ENCODE measurements around the gene MKLN1.
"Not testable (repeated sequence)": the region's sequence is repeated elsewhere in the genome, so short reads cannot be mapped to it uniquely, and the experiment has no call there.

MKLN1 gene

DNA sequence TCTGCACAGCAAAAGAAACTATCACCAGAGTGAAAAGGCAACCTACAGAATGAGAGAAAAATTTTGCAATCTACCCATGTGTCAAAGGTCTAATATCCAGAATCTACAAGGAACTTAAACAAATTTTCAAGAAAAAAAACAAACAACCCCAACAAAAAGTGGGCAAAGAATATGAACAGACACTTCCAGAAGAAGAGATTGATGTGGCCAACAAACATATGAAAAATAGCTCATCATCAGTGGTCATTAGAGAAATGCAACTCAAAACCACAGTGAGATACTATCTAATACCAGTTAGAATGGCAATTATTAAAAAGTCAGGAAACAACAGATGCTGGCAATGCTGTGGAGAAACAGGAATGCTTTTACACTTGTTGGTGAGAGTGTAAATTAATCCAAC is 7.1 kb upstream of the MKLN1 start:
- DNase-seq, result no peak

- no peak for DNase-seq
These were observed 6.0 kb upstream of the MKLN1 start for GRCh38 chr7:131321656-131322055.

- DNase-seq, result no peak
These were observed 5.6 kb upstream of the MKLN1 start for GRCh38 chr7:131322061-131322460.

DNA sequence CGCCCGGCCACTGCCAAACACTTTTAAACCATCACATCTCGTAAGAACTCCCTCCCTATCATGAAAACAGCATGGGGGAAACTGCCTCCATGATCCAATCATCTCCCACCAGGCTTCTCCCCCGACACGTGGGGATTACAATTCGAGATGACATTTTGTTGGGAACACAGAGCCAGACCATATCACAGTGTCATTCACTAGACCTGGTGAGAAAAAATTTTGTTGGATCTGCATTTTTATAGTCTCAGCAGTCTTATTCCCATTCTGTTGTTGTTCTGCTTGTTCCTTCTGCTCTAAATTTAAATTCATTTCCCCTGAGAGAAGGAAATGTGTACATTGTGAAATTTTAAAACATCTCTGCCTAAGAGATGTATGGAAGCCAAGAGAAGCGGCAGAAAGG is 4.8 kb upstream of the MKLN1 start:
- DNase-seq, result no peak

DNA sequence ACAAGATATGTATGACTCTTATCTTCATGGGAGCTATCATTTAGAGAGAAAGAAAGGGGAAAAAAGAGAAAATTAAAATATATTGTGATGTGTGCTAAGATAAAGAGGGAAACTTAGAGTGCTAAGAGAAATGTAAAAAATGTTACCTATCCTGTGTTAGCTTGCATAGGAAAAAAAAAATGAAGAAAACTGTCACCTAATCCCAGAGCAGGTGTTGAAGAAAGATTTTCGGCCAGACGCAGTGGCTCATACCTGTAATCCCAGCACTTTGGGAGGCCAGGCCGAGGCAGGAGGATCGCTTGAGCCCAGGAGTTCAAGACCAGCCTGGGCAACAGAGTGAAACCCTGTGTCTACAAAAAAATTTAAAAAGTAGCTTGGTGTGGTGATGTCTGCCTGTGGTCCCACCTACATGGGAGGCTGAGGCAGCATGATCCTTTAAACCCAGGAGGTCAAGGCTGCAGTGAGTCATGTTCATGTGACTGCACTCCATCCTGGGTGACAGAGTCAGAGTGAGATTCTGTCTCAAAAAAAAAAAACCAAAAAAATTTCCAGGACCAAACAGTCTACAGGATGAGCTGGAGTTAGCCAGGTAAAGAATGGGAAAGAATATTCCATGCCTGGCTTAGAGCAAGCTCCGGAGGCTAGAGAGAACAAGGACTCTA is 2.4 kb upstream of the MKLN1 start:
- no peak for DNase-seq

DNA sequence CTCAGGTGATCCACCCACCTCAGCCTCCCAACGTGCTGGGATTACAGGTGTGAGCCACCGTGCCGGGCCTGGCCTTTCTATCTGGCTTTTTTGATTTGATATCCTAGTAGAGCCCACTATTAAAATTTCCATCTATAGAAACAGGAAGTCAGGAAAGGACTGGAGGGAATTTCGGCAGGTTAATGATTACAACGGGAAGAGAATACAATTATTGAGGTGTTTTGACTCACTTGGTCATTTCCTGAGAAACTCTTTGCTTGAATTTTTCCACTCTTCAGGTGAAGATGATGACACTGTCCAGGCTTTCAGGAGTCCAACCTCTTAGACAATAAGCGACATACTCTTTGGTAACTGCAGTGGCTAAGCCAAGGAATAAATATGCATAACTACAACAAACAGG is 1.1 kb upstream of the MKLN1 start:
- DNase-seq, result no peak

DNA sequence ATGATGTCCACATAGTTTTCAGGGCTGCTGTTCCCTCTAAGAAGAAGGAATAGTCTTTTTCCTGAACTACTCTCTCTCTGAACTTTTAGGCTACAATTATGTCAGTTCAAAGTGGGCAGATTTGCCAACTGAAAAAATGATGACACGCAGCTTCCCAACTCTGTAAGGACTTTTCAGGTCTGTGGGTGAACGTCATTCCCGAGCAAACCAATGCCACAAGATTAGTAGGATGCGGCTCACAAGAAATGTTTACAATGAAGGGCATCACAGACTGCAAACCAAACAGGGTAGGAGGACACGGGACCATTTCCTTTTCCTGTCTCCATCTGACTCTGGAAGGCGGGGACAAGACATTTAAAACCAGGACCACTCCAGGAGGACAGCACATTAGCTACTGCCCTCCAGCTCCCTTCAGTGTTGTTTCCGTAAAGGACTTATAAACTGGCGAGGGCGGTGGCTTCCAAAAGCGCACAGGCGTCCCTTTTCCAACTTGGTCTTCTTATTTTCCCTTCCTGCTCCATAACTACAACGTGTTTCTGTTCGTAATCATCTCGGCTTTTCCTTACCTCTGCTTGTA is 539 bp upstream of the MKLN1 start:
- peak in 1 of 2 donors; percentile 15 for DNase-seq

DNA sequence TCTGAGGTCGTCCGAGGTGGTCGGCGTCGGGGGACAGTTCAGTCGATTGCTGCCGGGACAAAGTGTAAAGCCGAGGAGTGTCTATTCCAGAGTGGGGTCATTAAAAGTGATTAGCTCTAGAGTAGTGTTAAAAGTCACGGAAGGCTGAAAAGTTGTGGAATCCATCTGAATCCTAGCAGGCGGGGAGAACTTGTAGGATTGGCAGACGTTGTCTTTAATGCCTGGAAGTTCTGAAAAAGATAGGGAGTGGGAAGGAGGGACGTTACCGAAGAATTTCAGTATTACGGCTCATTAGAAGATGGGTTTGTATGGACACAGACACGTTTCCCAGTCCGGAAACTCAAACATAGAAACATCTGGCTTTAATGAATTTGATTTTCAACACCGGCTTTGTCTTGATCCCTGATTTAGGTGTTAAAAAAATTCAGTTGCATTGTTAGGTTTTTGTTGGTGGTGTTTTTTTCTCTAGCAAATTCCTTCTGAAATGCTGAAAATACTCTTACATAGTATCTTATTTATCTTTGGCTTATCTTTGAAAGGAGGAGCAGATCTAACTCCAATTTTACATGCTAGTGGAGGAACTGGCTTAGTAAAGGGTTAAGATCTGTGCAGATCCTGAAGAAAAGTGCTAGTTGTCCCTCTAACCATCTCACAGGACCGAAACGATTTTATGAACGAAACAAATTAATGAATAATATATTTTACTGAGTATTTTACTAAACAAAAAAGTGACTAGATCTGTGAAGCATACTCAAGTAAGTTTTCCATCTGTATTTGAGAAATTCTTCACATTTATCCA is 900 bp downstream of the MKLN1 start:
- no peak for DNase-seq

GRCh38 chr7:131329176-131329570 is 1.5 kb downstream of the MKLN1 start:
- no peak for DNase-seq

GRCh38 chr7:131330299-131330698 is 2.6 kb downstream of the MKLN1 start:
- DNase-seq, result no peak

DNA sequence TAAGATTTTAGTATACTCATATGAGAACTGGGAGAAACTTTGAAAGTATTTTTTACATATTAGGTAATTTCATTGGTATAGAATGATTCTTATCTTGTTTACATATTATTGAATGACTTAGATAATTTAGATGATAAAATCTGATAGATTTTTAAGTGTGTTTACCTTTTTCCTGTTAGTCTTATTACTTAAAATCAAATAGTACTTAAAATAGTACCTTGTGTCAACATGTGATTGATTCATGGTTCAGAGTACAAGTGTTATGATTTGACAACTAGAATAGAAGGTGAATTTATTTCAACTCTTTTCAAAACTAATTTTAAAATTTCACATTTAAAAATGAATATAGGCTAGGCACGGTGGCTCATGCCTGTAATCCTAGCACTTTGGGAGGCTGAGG is 4.1 kb downstream of the MKLN1 start:
- DNase-seq, result no peak

GRCh38 chr7:131332729-131333128 is 5.1 kb downstream of the MKLN1 start:
- DNase-seq, result not testable (repeated sequence)

- DNase-seq, result no peak
These were observed 8.1 kb downstream of the MKLN1 start for GRCh38 chr7:131335639-131336381.

DNA sequence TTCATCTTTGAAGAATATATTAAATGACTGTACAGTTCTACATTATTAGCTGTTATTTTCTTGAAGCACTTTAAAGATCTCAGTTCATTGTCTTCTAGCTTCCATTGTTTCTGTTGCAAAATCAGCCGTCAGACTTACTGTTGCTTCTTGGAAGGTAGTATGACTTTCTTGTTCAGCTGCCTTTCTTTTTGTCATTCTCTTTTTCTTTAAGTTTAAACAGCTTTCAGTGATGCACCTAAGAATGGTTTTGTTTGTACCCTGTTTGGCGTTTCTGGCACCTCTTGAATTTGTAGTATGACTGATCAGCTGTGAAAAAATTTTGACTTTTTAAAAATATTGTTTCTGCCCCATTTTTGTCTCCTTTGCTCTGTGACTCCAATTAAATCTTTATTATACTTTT is 9.3 kb downstream of the MKLN1 start:
- no peak for DNase-seq

GRCh38 chr7:131338173-131338572 is 10.5 kb downstream of the MKLN1 start:
- DNase-seq, result no peak

GRCh38 chr7:131338691-131339390 is 11.2 kb downstream of the MKLN1 start:
- DNase-seq, result no peak

- no peak for DNase-seq
These were observed 14.0 kb downstream of the MKLN1 start for GRCh38 chr7:131341690-131342089.

DNA sequence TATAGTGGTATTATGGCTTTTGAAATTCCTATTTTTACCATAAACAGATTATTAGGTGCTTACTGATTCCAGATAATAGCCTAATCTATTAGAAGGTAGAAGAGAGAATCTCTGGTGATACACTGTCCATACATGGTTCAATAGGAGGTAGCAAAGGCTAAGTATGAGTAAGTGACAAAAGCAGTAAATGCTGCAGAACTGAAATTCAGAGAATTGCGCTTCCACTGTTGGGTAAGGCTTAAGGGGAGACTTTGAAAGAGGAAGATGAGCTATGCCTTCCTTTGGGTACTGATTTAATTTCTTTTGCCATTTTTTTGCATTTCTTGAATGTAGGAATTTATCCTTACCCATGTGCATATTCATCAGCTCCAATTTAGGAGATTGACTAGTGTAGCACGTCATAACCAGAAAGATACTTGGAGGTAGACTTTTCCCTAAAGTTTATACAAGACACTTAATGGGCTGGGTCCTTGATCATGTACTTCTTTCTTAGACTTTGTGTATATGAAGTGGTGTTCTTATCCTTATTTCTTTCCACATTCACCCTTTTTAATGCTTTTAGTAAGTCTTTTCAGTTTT is 15.3 kb downstream of the MKLN1 start:
- DNase-seq, result no peak

GRCh38 chr7:131346885-131347592 is 19.4 kb downstream of the MKLN1 start:
- DNase-seq, result no peak

DNA sequence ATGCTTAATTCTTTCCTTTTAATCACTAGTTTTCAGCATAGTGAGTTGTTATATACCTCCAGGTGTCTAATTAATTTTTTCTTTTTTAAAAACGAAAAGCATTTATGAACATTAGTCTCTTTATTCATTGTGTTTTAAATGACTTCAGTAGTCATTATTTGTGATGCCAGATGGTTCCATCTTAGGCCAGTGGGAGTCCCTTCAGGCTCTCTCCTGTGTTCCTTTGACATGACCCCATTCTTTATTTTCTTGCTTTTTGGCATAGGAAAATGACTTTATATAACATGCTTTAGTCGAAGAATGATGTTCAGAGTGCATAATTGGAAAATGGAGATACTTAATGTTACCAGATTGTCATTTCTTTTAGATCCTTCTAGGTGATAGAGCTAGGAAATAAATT is 24.4 kb downstream of the MKLN1 start:
- no peak for DNase-seq

DNA sequence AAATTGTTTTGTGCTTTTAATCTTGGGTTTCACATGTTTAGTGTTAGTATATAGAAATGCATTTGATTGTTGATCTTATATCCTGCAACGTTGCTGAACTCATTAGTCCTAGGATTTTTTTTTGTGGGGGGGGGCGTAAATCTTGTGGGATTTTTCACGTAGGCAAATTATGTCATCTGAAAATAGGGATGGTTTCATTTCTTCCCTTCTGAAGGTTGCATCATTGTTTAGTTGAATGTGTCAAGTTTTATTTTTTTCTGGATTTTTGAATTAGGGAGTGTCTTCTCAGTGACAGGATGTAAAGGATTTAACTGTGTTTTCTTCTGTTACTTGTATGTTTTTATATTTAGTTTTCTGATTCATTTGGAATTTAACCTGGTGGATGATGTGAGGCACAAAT is 26.7 kb downstream of the MKLN1 start:
- DNase-seq, result no peak
